ENCODE results near the gene DAPK1. TPM values are rescaled to one million over a fixed set of nuclear protein-coding genes. Genes with fewer than 3 reads are reported as not detected.

DAPK1 gene
- total RNA-seq, 4 donors from 2014 or later: 19.1 to 44.8 (median 40.4) TPM

GRCh38 chr9:87535817-87536539 is 38.3 kb downstream of the DAPK1 start:
- Histone ChIP-seq H3K27ac (no peak overlapping the region), H3K4me3 (no peak overlapping the region), H3K27me3 (no peaks in the 10 kb centered on the region), H3K9me3 (no peaks in the 10 kb centered on the region), H3K36me3 (no peaks in the 10 kb centered on the region), H3K4me1 (no peaks in the 10 kb centered on the region)
- no peak for DNase-seq
- TF ChIP-seq CTCF (IDR thresholded peaks at IDR 0.05): no peak
- no peak for TF ChIP-seq POLR2A (IDR thresholded peaks at IDR 0.05)
- intact Hi-C loops (cut with DNase I; ENCODE audit: low total_unique reads): no loop called here

GRCh38 chr9:87537625-87538024 is 40.0 kb downstream of the DAPK1 start:
- DNase-seq: no peak
- Histone ChIP-seq H3K9me3 (no peaks in the 10 kb centered on the region), H3K27ac (no peak overlapping the region), H3K4me3 (no peak overlapping the region), H3K27me3 (no peaks in the 10 kb centered on the region), H3K4me1 (no peaks in the 10 kb centered on the region), H3K36me3 (no peaks in the 10 kb centered on the region)
- intact Hi-C loops (cut with DNase I; ENCODE audit: low total_unique reads): no loop called here
- TF ChIP-seq POLR2A (IDR thresholded peaks at IDR 0.05): no peak
- no peak for TF ChIP-seq CTCF (IDR thresholded peaks at IDR 0.05)

- Histone ChIP-seq H3K4me1 (no peaks in the 10 kb centered on the region), H3K9me3 (no peaks in the 10 kb centered on the region), H3K4me3 (no peak overlapping the region), H3K36me3 (no peaks in the 10 kb centered on the region), H3K27ac (no peak overlapping the region), H3K27me3 (no peaks in the 10 kb centered on the region)
- DNase-seq: no peak
- no peak for TF ChIP-seq CTCF (IDR thresholded peaks at IDR 0.05)
- no peak for TF ChIP-seq POLR2A (IDR thresholded peaks at IDR 0.05)
- intact Hi-C loops (cut with DNase I; ENCODE audit: low total_unique reads): no loop called here
Measured at GRCh38 chr9:87540444-87541105, 42.9 kb downstream of the DAPK1 start.

- Histone ChIP-seq H3K9me3 (no peaks in the 10 kb centered on the region), H3K4me3 (no peak overlapping the region), H3K27me3 (no peaks in the 10 kb centered on the region), H3K4me1 (no peaks in the 10 kb centered on the region), H3K27ac (no peak overlapping the region), H3K36me3 (no peaks in the 10 kb centered on the region)
- TF ChIP-seq CTCF (IDR thresholded peaks at IDR 0.05): no peak
- no peak for TF ChIP-seq POLR2A (IDR thresholded peaks at IDR 0.05)
- no peak for DNase-seq
- intact Hi-C loops (cut with DNase I; ENCODE audit: low total_unique reads): no loop called here
Measured at GRCh38 chr9:87541663-87542062, 44.0 kb downstream of the DAPK1 start.

- intact Hi-C loops (cut with DNase I; ENCODE audit: low total_unique reads): no loop called here
- Histone ChIP-seq H3K27ac (no peak overlapping the region), H3K4me3 (no peak overlapping the region), H3K9me3 (no peaks in the 10 kb centered on the region), H3K4me1 (no peaks in the 10 kb centered on the region), H3K27me3 (no peaks in the 10 kb centered on the region), H3K36me3 (no peaks in the 10 kb centered on the region)
- DNase-seq: no peak
- no peak for TF ChIP-seq CTCF (IDR thresholded peaks at IDR 0.05)
- TF ChIP-seq POLR2A (IDR thresholded peaks at IDR 0.05): no peak
Measured at GRCh38 chr9:87542141-87542540, 44.5 kb downstream of the DAPK1 start.
